GM13977 (cell line): ENCODE measurements around the gene MARCHF11.

Experiments used
- DNase-seq: peaks from one replicate; pipeline ENCODE4 v3.0.0; 2012; ENCODE audit warnings: low spot score
- CTCF ChIP-seq: IDR thresholded peaks from 2 replicates; pipeline ENCODE4 v1.5.1; 2012; ENCODE audit warnings: mild to moderate bottlenecking, control low read depth; ENCODE audit not compliant: insufficient read depth; ENCODE audit errors: extremely low read depth, missing control alignments
- in situ Hi-C: fragments of 300-500 bp; cut with MboI; formaldehyde crosslinking; loops from one replicate; pipeline ENCODE4 v1.12.0; 2022; ENCODE audit warnings: low sequenced_read_pairs, low pct_unique_long_range_greater_than_20kb, mixed read lengths, inconsistent platforms; ENCODE audit not compliant: unreplicated experiment

MARCHF11 gene

GRCh38 chr5:16147179-16147900 lies 32.3 kb downstream of the MARCHF11 start:
- no peak for DNase-seq
- in situ Hi-C loops: no loop called here
- TF ChIP-seq CTCF: no peak

DNA sequence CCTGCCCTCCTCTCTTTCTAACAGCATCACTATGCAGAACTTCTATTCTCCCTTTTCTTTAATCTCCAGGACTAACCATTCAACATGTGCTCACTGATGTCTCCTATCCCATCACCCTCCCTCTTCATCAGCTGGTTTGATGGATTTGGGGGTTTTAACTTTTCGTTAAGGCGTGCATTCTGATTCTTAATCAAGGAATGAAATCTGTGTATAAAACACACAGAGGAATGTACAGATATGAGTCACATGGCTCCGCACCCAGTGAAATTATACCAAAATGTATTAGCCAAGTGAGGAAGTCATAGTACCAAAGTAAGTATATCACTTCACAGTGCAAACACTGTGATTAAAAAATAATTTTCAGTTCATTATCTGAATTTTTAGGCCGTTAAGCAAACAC lies 35.2 kb downstream of the MARCHF11 start:
- TF ChIP-seq CTCF: no peak
- in situ Hi-C loops: no loop called here
- DNase-seq: no peak

DNA sequence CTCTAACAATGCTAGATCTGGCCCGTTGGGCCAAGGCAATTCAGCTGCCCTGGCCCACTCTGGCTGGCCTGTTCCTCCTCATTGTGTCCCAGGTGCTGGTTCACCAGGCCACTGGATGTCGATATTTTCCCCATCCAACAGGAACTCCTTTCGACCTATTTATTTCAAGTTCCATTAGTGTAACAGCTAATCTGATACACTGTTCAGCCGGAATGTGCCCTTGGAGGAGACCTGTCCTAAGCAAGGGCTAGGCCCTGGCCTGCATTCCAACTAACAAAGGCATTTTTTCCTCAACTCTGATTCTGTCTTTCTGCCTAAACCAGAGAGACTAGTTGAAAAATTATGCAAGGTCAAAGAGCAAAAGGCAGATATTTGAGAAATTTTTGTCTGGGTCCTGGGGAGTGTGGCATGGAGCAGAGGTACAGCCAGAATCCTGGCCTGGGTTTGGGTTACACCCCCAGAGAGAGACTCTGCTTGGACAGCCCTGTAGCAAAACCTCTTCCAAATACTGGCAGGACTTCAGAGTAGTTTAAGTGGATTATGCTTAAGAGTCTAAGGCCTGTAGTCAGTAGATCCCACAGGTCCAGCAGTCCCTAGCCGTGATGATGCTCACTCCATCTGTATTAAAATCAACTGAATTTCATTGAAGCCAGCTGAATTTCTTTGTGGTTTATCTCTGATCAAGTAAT lies 36.1 kb downstream of the MARCHF11 start:
- DNase-seq: no peak
- in situ Hi-C loops: no loop called here
- no peak for TF ChIP-seq CTCF

GRCh38 chr5:16140944-16141343 lies 38.6 kb downstream of the MARCHF11 start:
- TF ChIP-seq CTCF: no peak
- no peak for DNase-seq
- in situ Hi-C loops: no loop called here

GRCh38 chr5:16140417-16140816 lies 39.2 kb downstream of the MARCHF11 start:
- in situ Hi-C loops: no loop called here
- TF ChIP-seq CTCF: no peak
- DNase-seq: no peak

DNA sequence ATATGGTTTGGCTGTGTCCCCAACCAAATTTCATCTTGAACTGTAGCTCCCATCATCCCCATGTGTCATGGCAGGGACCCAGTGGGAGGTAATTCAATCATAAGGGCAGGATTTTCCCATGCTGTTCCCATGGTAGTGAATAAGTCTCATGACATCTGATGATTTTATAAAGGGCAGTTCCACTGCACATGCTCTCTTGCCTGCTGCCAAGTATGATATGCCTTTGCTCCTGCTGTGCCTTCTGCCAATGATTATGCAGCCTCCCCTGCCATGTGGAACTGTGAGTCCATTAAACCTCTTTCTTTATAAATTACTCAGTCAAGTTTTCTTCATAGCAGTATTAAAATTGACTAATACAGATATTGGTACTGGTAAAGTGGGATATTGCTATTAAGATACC lies 42.4 kb downstream of the MARCHF11 start:
- no peak for TF ChIP-seq CTCF
- in situ Hi-C loops: no loop called here
- no peak for DNase-seq
